Activated T-helper 17 cell treated with anti-CD3 and anti-CD28 coated beads, Interleukin-2, amount 50 U/mL, for 72 hours (primary cell): Measurements from ENCODE around the gene KAT6B. TPM values are rescaled to one million over a fixed set of nuclear protein-coding genes. Genes with fewer than 3 reads are reported as not detected.

Experiments used
- ATAC-seq: fragments of 150-1000 bp; cut with Tn5 transposase; replicated peaks from 2 replicates; pipeline ENCODE4 v1.10.0; 2021; ENCODE audit warnings: mild to moderate bottlenecking, moderate library complexity
- H3K27ac Mint-ChIP-seq: one replicate; pipeline ENCODE4 v1.8.0; 2022; ENCODE audit warnings: mixed read lengths
- H3K27me3 Mint-ChIP-seq: one replicate; pipeline ENCODE4 v1.8.0; 2022; ENCODE audit warnings: mixed read lengths
- H3K36me3 Mint-ChIP-seq: one replicate; pipeline ENCODE4 v1.8.0; 2022; ENCODE audit warnings: low read depth, mild to moderate bottlenecking, mixed read lengths
- H3K4me1 Mint-ChIP-seq: one replicate; pipeline ENCODE4 v1.8.0; 2022; ENCODE audit warnings: mixed read lengths
- H3K4me3 Mint-ChIP-seq: one replicate; pipeline ENCODE4 v1.8.0; 2022; ENCODE audit warnings: mild to moderate bottlenecking, mixed read lengths
- H3K9me3 Mint-ChIP-seq: one replicate; pipeline ENCODE4 v1.8.0; 2022; ENCODE audit warnings: mixed read lengths
- total RNA-seq, 2 donors: library from RNA; stranded (reverse); gene quantifications; one replicate each; pipeline ENCODE4 v1.2.3, GENCODE V29; 2022

Gene KAT6B
- total RNA-seq, 2 donors from 2014 or later = 20.5 to 25.9 TPM

GRCh38 chr10:74831518-74832120 is 5.2 kb downstream of the KAT6B start:
- ATAC-seq = no peak
- H3K4me3 Mint-ChIP-seq = no peak overlapping the region
- H3K27me3 Mint-ChIP-seq = no peaks in the 10 kb centered on the region
- peaks cover 9% of the 10 kb centered on the region for H3K36me3 Mint-ChIP-seq
- no peaks in the 10 kb centered on the region for H3K9me3 Mint-ChIP-seq
- peaks cover 28% of the 10 kb centered on the region for H3K4me1 Mint-ChIP-seq
- H3K27ac Mint-ChIP-seq = no peak overlapping the region

DNA sequence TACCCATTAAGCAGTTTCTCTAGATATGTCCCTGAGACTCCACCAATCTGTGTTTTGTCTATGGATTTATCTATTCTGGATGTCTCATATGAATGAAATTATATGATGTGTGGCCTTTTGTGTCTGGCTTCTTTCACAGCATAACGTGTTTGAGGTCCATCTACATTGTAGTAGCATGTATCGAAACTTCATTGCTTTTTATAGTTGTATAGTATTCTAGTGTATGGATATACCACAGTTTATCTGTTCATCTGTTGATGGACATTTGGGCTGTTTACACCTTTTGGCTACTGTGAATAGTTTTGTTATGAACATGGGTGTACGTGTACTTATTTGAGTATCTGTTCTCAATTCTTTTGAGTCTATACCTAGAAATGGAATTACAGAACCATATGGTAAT is 9.6 kb downstream of the KAT6B start:
- ATAC-seq = no peak
- H3K36me3 Mint-ChIP-seq = peaks cover 23% of the 10 kb centered on the region
- no peak overlapping the region for H3K4me3 Mint-ChIP-seq

GRCh38 chr10:74836877-74837276 is 10.5 kb downstream of the KAT6B start:
- no peaks in the 10 kb centered on the region for H3K9me3 Mint-ChIP-seq
- no peak overlapping the region for H3K27ac Mint-ChIP-seq
- H3K27me3 Mint-ChIP-seq = no peaks in the 10 kb centered on the region
- peaks cover 23% of the 10 kb centered on the region for H3K36me3 Mint-ChIP-seq
- ATAC-seq = no peak
- H3K4me3 Mint-ChIP-seq = no peak overlapping the region
- H3K4me1 Mint-ChIP-seq = peaks cover 23% of the 10 kb centered on the region

More for the DNA sequence above, 9.6 kb downstream of the KAT6B start:
- Mint-ChIP-seq H3K9me3 (no peaks in the 10 kb centered on the region), H3K27me3 (no peaks in the 10 kb centered on the region), H3K4me1 (peaks cover 25% of the 10 kb centered on the region), H3K27ac (no peak overlapping the region)

GRCh38 chr10:74837743-74838142 is 11.3 kb downstream of the KAT6B start:
- no peak overlapping the region for H3K27ac Mint-ChIP-seq
- H3K4me1 Mint-ChIP-seq = peaks cover 26% of the 10 kb centered on the region
- H3K36me3 Mint-ChIP-seq = peaks cover 27% of the 10 kb centered on the region
- no peaks in the 10 kb centered on the region for H3K27me3 Mint-ChIP-seq
- H3K9me3 Mint-ChIP-seq = no peaks in the 10 kb centered on the region
- no peak for ATAC-seq
- no peak overlapping the region for H3K4me3 Mint-ChIP-seq

DNA sequence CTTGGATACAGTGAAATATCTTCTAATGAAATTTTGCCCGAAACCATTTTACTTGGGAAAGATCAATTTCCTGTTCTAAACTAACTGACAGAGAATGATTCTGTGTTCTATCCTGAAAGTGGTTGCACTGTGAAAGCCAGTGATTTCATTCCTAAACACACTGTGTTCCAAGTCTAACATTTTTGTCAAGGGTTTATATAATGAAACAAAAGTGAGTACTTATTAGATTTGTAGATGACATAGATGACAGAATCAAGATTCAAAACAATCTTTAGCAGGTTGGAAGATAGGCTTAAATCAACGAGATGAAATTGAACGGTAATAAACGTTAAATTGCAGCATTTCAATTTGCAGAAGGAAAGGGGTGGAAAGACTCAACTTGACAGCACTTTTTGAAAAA is 13.3 kb downstream of the KAT6B start:
- Mint-ChIP-seq H3K9me3 (no peaks in the 10 kb centered on the region), H3K36me3 (peaks cover 43% of the 10 kb centered on the region), H3K4me1 (peaks cover 28% of the 10 kb centered on the region), H3K4me3 (no peak overlapping the region), H3K27me3 (no peaks in the 10 kb centered on the region), H3K27ac (no peak overlapping the region)
- ATAC-seq = no peak

GRCh38 chr10:74841265-74841973 is 15.0 kb downstream of the KAT6B start:
- ATAC-seq = no peak
- Mint-ChIP-seq H3K27me3 (no peaks in the 10 kb centered on the region), H3K4me1 (peaks cover 21% of the 10 kb centered on the region), H3K9me3 (no peaks in the 10 kb centered on the region), H3K27ac (no peak overlapping the region), H3K36me3 (peaks cover 36% of the 10 kb centered on the region), H3K4me3 (no peak overlapping the region)

DNA sequence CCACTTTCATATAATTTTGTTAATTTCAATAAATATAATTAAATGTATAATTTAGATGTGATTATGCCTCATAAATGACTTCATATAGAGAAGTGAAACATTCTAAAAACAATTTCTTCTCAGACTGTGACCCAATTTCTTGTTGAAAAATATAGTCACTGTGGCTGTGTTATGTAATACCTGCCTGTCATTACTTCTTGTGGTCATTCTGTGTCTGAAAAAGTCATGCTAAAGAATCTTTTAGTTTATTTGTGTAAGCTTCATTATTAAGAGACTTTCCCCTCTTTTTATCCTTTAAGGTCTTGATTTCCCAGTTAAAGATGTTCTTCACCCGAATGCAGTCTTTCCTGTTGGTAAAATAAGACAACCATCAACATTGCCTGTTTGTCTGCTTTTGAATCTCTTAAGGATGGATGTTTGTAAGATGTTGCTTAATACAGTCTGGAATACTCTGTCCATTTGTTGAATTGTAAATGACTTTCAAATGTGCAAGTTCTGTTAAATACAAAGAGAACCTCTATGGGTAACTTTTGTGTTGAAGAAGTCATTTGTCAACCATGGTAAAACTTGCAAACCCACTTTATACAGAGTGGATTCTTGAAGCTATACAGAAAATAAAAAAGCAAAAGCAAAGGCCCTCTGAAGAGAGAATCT is 16.0 kb downstream of the KAT6B start:
- Mint-ChIP-seq H3K9me3 (no peaks in the 10 kb centered on the region), H3K4me1 (peaks cover 21% of the 10 kb centered on the region), H3K4me3 (no peak overlapping the region), H3K27ac (no peak overlapping the region), H3K27me3 (no peaks in the 10 kb centered on the region), H3K36me3 (peaks cover 42% of the 10 kb centered on the region)
- ATAC-seq = no peak

GRCh38 chr10:74846958-74847357 is 20.6 kb downstream of the KAT6B start:
- Mint-ChIP-seq H3K36me3 (peaks cover 36% of the 10 kb centered on the region), H3K27ac (no peak overlapping the region)

DNA sequence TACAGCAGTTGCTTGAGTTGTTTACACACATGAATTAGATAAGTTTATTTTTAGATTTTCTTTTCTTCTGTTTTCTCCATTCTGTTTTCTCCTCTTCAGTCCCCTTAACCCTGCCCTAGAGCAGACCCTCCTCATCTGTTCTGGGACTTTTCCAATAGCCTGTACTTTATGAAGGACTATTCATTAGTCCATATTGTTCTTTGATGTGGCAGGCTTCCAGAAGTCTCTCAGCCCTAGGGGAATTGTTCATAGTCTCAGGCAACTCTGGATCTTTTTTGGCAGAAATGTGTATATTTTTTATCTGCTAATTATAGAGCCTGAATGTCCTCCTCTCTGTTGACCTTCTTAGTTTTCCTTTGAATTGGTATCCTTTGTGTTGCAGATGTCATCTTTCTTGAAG is 25.4 kb downstream of the KAT6B start:
- Mint-ChIP-seq H3K27ac (peak overlapping the region; percentile 44), H3K4me1 (peaks cover 20% of the 10 kb centered on the region), H3K36me3 (peaks cover 13% of the 10 kb centered on the region), H3K27me3 (no peaks in the 10 kb centered on the region), H3K4me3 (no peak overlapping the region), H3K9me3 (no peaks in the 10 kb centered on the region)
- no peak for ATAC-seq

More at GRCh38 chr10:74846958-74847357, 20.6 kb downstream of the KAT6B start:
- ATAC-seq = no peak
- no peaks in the 10 kb centered on the region for H3K9me3 Mint-ChIP-seq
- no peak overlapping the region for H3K4me3 Mint-ChIP-seq
- peaks cover 9% of the 10 kb centered on the region for H3K4me1 Mint-ChIP-seq
- no peaks in the 10 kb centered on the region for H3K27me3 Mint-ChIP-seq

DNA sequence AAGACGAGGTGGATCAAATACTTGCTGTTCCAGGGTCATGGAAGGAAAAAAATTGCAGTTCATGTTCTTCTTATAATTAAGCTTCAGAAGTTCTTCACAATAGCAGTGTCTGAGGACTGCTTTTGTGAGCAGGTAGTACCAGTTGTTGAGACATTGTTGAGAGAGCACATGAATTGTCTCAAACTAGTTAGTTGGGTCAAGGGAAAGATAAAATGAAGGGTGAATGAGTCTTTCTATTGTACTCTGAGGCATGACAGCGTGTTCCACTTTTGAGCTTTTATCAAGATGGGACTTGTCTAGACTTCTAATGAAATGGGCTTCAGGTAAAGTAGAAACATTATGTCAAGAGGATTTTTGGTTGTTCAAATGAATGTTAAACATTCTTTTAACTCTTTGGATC is 26.0 kb downstream of the KAT6B start:
- Mint-ChIP-seq H3K4me1 (peaks cover 20% of the 10 kb centered on the region), H3K27me3 (no peaks in the 10 kb centered on the region), H3K9me3 (no peaks in the 10 kb centered on the region), H3K4me3 (no peak overlapping the region), H3K27ac (peak overlapping the region; percentile 44), H3K36me3 (peaks cover 10% of the 10 kb centered on the region)
- no peak for ATAC-seq

DNA sequence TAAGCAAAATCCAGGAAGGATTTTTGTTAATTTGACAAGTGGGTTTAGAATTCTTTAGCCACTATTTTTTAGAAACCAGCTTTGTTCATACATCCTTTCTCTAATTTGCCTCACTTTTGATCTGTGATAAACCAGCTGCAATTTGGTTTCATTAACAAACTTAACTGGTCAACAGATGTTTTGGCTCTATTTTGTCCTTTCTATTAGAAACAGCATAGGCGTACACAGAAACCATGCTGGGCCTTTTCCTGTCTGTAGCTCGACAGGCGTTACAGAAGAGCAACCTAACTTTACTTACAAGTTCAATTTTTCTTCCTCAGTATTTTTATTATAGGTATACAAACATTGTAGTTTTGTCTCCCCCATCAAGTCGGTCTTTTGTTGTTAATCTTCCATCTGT is 28.2 kb downstream of the KAT6B start:
- Mint-ChIP-seq H3K4me1 (peaks cover 20% of the 10 kb centered on the region), H3K4me3 (peak overlapping the region; percentile 52)

DNA sequence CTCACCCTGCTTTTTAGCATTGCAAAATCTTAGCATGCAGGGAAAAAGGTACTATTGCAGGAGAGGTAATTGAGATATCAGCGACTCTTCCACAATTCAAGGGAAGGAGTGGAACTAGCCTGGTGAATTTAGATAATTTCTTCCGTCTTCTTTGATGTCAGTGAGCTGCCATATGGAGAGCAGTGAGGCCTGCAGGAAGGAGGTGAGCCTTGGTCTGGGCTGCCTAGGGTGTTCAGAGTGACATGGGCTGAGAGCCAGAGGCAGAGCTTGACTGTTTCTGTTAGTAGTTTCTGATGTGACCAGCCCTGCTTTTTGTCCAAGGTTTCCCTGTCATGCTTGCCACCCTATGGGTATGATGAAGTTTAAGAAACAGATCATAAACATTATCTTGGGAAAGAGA is 28.6 kb downstream of the KAT6B start:
- H3K36me3 Mint-ChIP-seq = peaks cover 10% of the 10 kb centered on the region
- peak overlapping the region; percentile 62 for H3K27ac Mint-ChIP-seq
- peak overlapping the region; percentile 52 for H3K4me3 Mint-ChIP-seq
- H3K9me3 Mint-ChIP-seq = no peaks in the 10 kb centered on the region
- no peak for ATAC-seq
- H3K4me1 Mint-ChIP-seq = peaks cover 20% of the 10 kb centered on the region
- H3K27me3 Mint-ChIP-seq = no peaks in the 10 kb centered on the region

More for the DNA sequence above, 28.2 kb downstream of the KAT6B start:
- Mint-ChIP-seq H3K27ac (peak overlapping the region; percentile 62), H3K9me3 (no peaks in the 10 kb centered on the region), H3K27me3 (no peaks in the 10 kb centered on the region), H3K36me3 (peaks cover 10% of the 10 kb centered on the region)
- no peak for ATAC-seq

GRCh38 chr10:74855439-74855838 is 29.0 kb downstream of the KAT6B start:
- H3K9me3 Mint-ChIP-seq = no peaks in the 10 kb centered on the region
- H3K27me3 Mint-ChIP-seq = no peaks in the 10 kb centered on the region
- H3K4me1 Mint-ChIP-seq = peaks cover 20% of the 10 kb centered on the region
- no peak for ATAC-seq
- H3K36me3 Mint-ChIP-seq = peaks cover 9% of the 10 kb centered on the region
- H3K27ac Mint-ChIP-seq = peak overlapping the region; percentile 62
- peak overlapping the region; percentile 52 for H3K4me3 Mint-ChIP-seq

- no peaks in the 10 kb centered on the region for H3K9me3 Mint-ChIP-seq
- no peaks in the 10 kb centered on the region for H3K27me3 Mint-ChIP-seq
- peaks cover 18% of the 10 kb centered on the region for H3K4me1 Mint-ChIP-seq
- H3K36me3 Mint-ChIP-seq = peaks cover 2% of the 10 kb centered on the region
- no peak overlapping the region for H3K4me3 Mint-ChIP-seq
- no peak overlapping the region for H3K27ac Mint-ChIP-seq
- ATAC-seq = no peak
Measured at GRCh38 chr10:74856940-74857339, 30.5 kb downstream of the KAT6B start.

DNA sequence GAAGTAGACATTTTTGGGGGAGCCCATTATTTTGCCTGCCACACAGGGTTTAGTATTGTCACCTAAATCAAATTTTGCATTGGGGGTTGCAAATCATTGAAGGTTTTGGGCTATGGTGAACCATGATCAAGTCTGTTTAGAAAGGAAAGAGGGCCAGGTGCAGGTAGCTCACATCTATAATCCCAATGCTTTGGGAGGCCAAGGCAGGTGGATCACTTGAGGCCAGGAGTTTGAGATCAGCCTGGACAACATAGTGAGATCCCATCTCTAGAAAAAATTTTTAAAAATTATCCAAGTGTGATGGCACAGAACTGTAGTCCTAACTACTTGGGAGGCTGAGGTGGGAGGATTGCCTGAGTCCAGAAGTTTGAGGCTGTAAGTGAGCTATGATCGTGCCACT is 31.2 kb downstream of the KAT6B start:
- H3K4me1 Mint-ChIP-seq = peaks cover 12% of the 10 kb centered on the region
- H3K27me3 Mint-ChIP-seq = no peaks in the 10 kb centered on the region
- no peak overlapping the region for H3K27ac Mint-ChIP-seq
- no peak overlapping the region for H3K4me3 Mint-ChIP-seq
- H3K9me3 Mint-ChIP-seq = no peaks in the 10 kb centered on the region
- H3K36me3 Mint-ChIP-seq = no peaks in the 10 kb centered on the region
- no peak for ATAC-seq
